ENCODE data around the gene STK25.
"Not testable (repeated sequence)": the region's sequence is repeated elsewhere in the genome, so short reads cannot be mapped to it uniquely, and the experiment has no call there.

The STK25 gene

DNA sequence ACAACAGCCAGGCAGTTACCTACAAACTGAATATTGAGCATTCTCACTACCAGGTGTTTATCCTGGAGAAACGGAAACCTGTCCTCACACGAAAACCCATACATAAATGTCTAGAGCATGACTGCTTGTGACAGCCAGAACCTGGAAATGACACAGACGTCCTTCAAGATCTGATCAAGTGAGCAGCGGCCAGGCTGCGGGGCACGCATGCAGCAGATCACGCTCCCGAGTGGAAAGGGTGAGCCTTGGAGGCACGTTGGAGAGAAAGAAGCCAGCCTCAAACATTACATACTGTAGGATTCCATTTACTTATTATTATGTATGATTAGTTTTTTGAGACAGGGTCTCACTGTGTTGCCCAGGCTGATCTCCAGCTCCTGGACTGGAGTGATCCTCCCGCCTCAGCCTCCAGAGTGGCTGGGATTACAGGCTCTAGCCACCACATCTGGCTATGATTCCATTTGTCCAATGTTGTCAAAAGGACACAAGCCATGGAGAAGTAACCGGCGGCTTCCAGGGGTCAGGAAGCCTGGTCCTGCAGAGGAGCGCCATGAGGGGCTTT lies 22.9 kb upstream of the STK25 start:
- no peak for DNase-seq (ENCODE audit: low read depth)
- TF ChIP-seq, protein P1, sequence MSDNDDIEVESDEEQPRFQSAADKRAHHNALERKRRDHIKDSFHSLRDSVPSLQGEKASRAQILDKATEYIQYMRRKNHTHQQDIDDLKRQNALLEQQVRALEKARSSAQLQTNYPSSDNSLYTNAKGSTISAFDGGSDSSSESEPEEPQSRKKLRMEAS (IDR thresholded peaks at IDR 0.05; ENCODE audit: low read depth, low read length): no peak
- TF ChIP-seq MYC (IDR thresholded peaks at IDR 0.05; ENCODE audit: low read depth, low read length): no peak
- no peak for TF ChIP-seq POLR2A (IDR thresholded peaks at IDR 0.05; ENCODE audit: extremely low read depth, insufficient read length)
- TF ChIP-seq CTCF (IDR thresholded peaks at IDR 0.05; ENCODE audit: low read depth, low read length): no peak
- no peak overlapping the region for H3K4me3 ChIP-seq (ENCODE audit: low read depth, low read length)

- no peak for TF ChIP-seq MYC (IDR thresholded peaks at IDR 0.05; ENCODE audit: low read depth, low read length)
- TF ChIP-seq, protein P1 (IDR thresholded peaks at IDR 0.05; ENCODE audit: low read depth, low read length): no peak
- no peak overlapping the region for H3K4me3 ChIP-seq (ENCODE audit: low read depth, low read length)
- DNase-seq (ENCODE audit: low read depth): no peak
These were observed 22.2 kb upstream of the STK25 start for GRCh38 chr2:241530571-241530970.

DNA sequence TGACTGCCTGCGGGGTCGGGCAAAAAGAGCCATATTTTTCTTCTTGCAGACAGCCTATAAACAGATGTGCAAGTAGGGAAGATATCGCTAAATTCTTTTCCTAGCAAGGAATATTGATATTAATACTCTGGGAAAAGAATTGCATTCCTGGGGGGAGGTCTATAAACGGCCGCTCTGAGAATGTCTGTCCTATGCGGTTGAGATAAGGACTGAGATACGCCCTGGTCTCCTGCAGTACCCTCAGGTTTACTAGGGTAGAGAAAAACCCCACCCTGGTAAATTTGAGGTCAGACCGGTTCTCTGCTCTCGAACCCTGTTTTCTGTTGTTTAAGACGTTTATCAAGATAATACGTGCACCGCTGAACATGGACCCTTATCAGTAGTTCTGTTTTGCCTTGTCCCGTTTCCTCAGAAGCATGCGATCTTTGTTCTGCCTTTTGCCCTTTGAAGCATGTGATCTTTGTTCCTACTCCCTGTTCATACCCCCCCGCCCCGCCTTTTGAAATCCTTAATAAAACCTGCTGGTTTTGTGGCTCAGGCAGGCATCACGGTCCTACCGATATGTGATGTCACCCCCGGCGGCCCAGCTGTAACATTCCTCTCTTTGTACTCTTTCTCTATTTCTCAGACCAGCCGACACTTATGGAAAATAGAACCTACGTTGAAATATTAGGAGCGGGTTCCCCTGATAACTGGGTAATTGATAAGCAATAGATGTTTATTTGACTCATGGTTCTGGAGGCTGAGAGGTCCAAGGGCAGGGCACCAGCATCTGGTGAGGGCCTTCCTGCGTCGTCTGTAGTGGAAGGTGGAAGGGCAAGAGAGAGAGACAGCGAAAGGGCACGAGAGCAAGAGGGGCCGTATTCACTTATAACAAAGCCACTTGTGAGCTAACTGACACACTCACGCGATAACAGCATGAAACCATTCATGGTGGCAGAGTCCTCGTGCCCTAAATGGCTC lies 17.7 kb upstream of the STK25 start:
- DNase-seq (ENCODE audit: low read depth); H3K4me3 ChIP-seq (ENCODE audit: low read depth, low read length): not testable (repeated sequence)

- no peak overlapping the region for H3K4me3 ChIP-seq (ENCODE audit: low read depth, low read length)
- no peak for DNase-seq (ENCODE audit: low read depth)
- TF ChIP-seq POLR2A (IDR thresholded peaks at IDR 0.05; ENCODE audit: extremely low read depth, insufficient read length) (no peak), CTCF (IDR thresholded peaks at IDR 0.05; ENCODE audit: low read depth, low read length) (no peak), MYC (IDR thresholded peaks at IDR 0.05; ENCODE audit: low read depth, low read length) (no peak)
- TF ChIP-seq, protein P1 (IDR thresholded peaks at IDR 0.05; ENCODE audit: low read depth, low read length): no peak
These were observed 14.1 kb upstream of the STK25 start for GRCh38 chr2:241522477-241522876.

DNA sequence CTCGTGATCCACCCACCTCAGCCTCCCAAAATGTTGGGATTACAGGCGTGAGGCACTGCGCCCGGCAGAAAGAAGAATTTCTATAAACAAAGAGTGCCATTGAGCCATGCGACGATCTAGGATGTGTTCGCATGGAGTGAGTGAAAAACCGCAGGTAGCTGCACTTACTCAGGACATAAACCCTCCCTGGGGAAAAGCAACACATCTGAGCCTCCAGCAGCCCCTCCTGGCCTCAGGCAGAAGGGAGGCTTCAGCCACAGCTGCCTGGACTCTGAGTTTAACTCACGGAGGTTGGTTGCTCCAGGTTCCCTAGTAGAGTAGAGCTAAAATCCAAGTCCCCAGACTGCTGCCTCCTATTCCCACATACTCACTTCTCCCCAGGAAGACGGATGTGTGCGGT lies 11.3 kb upstream of the STK25 start:
- H3K4me3 ChIP-seq (ENCODE audit: low read depth, low read length): no peak overlapping the region
- DNase-seq (ENCODE audit: low read depth): no peak
- TF ChIP-seq POLR2A (IDR thresholded peaks at IDR 0.05; ENCODE audit: extremely low read depth, insufficient read length): no peak
- TF ChIP-seq, protein P1 (IDR thresholded peaks at IDR 0.05; ENCODE audit: low read depth, low read length): no peak
- no peak for TF ChIP-seq MYC (IDR thresholded peaks at IDR 0.05; ENCODE audit: low read depth, low read length)
- no peak for TF ChIP-seq CTCF (IDR thresholded peaks at IDR 0.05; ENCODE audit: low read depth, low read length)

DNA sequence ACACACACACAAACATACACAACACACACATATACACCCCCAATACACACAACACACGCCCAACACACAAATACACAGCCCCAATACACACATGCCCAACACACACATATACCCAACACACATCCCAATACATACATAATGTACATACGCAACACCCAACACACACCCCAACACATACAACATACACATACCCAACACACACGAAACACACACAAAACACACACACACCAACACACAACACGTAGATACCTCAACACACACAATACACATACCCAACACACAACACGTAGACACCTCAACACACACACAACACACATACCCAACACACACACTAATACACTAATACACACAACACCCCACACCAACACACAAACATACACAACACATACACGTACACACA lies 8.9 kb upstream of the STK25 start:
- TF ChIP-seq MYC (IDR thresholded peaks at IDR 0.05; ENCODE audit: low read depth, low read length) (no peak), POLR2A (IDR thresholded peaks at IDR 0.05; ENCODE audit: extremely low read depth, insufficient read length) (no peak), CTCF (IDR thresholded peaks at IDR 0.05; ENCODE audit: low read depth, low read length) (no peak)
- TF ChIP-seq, protein P1 (IDR thresholded peaks at IDR 0.05; ENCODE audit: low read depth, low read length): no peak
- H3K4me3 ChIP-seq (ENCODE audit: low read depth, low read length): no peak overlapping the region
- DNase-seq (ENCODE audit: low read depth): no peak

All from NB4 (cell line).